Cardiac fibroblast (primary cell): ENCODE measurements around the gene SYT11.
"Not testable (repeated sequence)": the region's sequence is repeated elsewhere in the genome, so short reads cannot be mapped to it uniquely, and the experiment has no call there.

Experiments
- DNase-seq, 2 donors: peaks; one replicate each; pipeline versions ENCODE4 v3.0.0 to v3.0.0-alpha.2; 2010; ENCODE audit warnings: low read depth in 2 of 2
- H3K4me3 ChIP-seq, 2 donors: replicated peaks in 1 of 2; 1 replicate in 1 of 2; 2 replicates in 1 of 2; pipeline ENCODE4 v1.5.1; 2011; ENCODE audit warnings: low read depth in 2 of 2, low read length in 2 of 2, mild to moderate bottlenecking in 2 of 2, moderate library complexity in 1 of 2
- TF ChIP-seq, protein P1 (sequence below): IDR thresholded peaks from one replicate; pipeline ENCODE4 v1.5.1; 2011; ENCODE audit warnings: low read depth, mild to moderate bottlenecking, low read length, inconsistent platforms

Gene SYT11

DNA sequence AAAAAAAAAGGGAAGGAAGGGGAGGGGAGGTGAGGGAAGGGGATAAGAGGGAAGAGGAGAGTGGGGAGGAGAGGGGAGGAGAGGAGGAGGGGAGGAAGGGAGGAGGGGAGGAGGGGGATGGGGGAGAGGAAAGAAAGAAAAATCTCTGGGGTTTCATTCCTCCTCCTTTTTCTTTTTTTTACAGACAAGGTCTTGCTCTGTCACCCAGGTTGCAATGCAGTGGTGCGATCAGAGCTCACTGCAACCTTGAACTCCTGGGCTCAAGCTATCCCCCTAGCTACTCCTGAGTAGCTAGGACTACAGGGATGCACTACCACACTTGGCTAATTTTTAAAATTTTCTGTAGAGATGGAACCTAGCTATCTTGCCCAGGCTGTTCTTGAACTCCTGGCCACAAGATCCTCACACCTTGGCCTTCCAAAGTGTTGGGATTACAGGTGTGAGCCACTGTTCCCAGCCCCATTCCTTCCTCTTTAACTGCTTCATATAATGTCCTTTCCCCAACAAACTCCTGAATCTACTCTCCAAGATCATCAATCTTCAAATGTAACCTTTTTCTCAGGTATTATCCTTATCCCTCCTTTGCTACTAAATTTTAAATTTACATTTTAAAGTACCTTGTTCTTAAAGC is 25.6 kb upstream of the SYT11 start:
- TF ChIP-seq, protein P1, sequence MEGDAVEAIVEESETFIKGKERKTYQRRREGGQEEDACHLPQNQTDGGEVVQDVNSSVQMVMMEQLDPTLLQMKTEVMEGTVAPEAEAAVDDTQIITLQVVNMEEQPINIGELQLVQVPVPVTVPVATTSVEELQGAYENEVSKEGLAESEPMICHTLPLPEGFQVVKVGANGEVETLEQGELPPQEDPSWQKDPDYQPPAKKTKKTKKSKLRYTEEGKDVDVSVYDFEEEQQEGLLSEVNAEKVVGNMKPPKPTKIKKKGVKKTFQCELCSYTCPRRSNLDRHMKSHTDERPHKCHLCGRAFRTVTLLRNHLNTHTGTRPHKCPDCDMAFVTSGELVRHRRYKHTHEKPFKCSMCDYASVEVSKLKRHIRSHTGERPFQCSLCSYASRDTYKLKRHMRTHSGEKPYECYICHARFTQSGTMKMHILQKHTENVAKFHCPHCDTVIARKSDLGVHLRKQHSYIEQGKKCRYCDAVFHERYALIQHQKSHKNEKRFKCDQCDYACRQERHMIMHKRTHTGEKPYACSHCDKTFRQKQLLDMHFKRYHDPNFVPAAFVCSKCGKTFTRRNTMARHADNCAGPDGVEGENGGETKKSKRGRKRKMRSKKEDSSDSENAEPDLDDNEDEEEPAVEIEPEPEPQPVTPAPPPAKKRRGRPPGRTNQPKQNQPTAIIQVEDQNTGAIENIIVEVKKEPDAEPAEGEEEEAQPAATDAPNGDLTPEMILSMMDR = no peak
- no peak overlapping the region for H3K4me3 ChIP-seq
- no peak for DNase-seq

DNA sequence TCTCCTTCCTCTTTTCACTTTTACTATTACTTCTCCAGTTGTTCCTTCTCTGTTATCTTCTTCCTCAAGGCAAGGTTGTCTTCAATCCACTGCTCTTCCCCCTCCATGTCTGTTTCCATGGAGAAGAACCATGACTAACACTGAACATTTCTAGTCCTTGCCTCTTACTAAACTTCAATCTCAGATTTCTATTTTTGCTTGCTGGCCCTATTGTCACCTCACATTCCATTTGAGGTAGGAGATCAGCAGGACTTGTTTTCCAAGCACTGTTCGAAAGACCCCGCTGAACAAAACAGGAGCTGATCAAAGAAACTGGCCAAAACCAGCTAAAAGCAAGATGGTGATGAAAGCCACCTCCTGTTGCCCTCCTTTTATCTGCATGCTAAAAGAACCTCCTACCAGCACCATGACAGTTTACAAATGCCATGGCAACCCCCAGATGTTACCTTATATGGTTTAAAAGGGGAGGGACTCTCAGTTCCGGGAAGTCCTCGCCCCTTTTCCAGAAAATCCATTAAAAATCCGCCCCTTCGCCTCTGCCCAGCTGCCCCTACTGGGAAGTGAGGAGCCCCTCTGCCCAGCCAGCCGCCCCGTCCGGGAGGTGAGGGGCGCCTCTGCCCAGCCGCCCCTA is 25.0 kb upstream of the SYT11 start:
- TF ChIP-seq, protein P1 = no peak
- DNase-seq = peak; percentile 50 to 66
- H3K4me3 ChIP-seq = no peak overlapping the region

DNA sequence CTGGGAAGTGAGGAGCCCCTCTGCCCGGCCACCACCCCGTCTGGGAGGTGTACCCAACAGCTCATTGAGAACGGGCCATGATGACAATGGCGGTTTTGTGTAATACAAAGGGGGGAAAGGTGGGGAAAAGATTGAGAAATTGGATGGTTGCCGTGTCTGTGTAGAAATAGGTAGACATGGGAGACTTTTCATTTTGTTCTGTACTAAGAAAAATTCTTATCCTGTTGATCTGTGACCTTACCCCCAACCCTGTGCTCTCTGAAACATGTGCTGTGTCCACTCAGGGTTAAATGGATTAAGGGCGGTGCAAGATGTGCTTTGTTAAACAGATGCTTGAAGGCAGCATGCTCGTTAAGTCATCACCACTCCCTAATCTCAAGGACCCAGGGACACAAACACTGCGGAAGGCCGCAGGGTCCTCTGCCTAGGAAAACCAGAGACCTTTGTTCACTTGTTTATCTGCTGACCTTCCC is 24.4 kb upstream of the SYT11 start:
- DNase-seq, H3K4me3 ChIP-seq: not testable (repeated sequence)

DNA sequence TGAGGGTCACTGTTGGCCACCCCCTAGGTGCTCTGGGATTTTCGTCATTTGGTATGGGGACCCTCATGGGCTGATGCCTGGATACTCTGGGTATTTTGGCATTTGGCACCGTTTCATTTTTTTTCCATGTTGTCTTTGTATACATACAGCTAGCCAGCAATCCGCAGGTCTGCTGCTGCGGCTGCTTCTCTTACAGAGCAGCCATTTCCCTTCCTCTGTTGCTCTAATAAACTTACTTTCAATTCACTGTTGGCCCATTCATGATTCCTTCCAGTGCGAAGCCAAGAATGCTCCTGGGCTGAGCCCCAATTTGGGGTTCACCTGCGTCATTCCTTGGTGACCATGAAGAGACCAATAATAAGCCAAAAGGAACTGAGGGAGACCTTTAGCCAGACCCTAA is 23.8 kb upstream of the SYT11 start:
- DNase-seq = no peak
- TF ChIP-seq, protein P1 = no peak
- no peak overlapping the region for H3K4me3 ChIP-seq

DNA sequence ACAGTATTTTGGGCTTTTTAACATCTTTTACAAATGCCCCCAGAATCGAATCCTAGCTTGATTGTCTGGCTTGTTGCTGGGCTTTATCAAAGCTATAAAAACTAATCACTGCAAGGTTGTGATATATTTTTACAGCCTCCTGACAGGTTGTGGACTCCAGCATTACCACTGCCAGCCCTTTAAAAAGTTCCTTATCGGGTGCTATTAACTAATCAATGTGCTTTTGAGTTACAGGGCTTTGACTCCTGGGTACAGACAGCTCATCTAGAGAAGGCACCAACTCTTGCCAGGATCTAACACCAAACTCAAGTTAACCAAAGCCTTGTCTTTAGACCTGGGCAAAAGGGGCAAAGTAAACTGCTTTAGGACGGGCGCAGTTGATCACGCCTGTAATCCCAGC is 19.0 kb upstream of the SYT11 start:
- TF ChIP-seq, protein P1 = no peak
- DNase-seq = no peak
- H3K4me3 ChIP-seq = no peak overlapping the region

DNA sequence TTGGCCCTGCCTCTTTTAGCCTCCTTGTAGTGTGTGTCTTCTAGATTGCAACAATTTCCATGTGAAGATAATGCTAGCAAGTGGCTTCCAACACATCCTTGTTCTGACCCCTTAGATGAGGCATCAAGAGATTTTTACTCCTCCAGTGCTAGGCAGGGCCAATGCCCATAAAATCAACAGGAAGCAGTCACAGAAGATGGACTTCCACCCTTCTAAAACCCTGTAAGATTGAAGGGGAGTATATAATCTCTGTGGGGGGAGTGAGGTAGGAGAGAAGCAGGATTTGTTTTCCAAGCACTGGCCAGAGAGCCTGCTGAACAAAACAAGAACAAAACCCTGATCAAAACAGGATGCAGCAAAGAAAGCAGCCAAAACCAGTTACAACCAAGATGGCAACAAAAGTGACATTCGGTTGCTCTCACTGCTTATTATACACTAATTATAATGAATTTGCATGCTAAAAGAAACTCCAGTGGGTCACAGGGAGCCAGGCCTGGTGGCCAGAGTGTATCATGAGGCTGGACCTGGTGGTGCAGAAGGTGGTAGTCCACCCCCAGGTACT is 14.4 kb upstream of the SYT11 start:
- no peak overlapping the region for H3K4me3 ChIP-seq
- DNase-seq = no peak
- TF ChIP-seq, protein P1 = no peak

DNA sequence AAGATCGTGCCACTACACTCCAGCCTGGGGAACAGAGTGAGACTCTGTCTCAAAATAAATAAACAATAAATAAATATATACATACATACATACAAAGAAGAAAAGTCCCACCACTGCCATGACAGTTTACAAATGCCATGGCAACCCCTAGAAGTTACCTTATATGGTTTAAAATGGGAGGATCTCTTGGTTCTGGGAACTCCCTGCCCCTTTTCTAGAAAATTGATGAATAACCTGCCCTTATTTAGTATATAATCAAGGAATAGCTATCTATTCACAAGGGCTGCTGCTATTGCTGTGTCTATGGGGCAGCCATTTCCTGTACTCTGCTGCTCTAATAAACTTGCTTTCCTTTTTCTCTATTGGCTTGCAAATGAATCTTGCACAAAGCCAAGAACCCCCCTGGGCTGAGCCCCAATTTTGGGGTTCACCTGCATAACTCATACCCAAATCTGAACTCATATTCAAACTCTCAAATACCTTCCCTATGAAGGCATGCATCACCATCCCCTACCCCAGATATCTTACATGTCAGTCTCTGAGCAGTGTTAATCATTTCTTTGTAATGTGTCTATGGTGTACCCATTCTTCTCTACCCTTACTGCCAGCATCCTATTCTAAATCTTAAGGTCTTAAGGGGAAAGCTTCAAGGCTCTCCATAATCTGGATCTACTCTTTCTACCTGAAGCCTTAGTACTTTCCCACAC is 11.4 kb upstream of the SYT11 start:
- no peak for DNase-seq
- TF ChIP-seq, protein P1 = no peak
- H3K4me3 ChIP-seq = no peak overlapping the region
